ENCODE results near the gene CDKN2AIPNL.

The CDKN2AIPNL gene

GRCh38 chr5:134411546-134412266 lies at the start of gene CDKN2AIPNL:
CDKN2AIPNL (minus strand) TSS chr5:134411881; CDS start chr5:134411854, 27 bp downstream.
- DNase-seq, result peak; percentile 88

- no peak for DNase-seq
Observed at GRCh38 chr5:134460551-134460950, 48.9 kb upstream of the CDKN2AIPNL start.

GRCh38 chr5:134459491-134459890 lies 47.8 kb upstream of the CDKN2AIPNL start:
- DNase-seq, result no peak

- peak; percentile 40 for DNase-seq
Observed at GRCh38 chr5:134459010-134459403, 47.3 kb upstream of the CDKN2AIPNL start.

GRCh38 chr5:134458234-134459009 lies 46.7 kb upstream of the CDKN2AIPNL start:
- DNase-seq, result no peak

GRCh38 chr5:134457801-134458200 lies 46.1 kb upstream of the CDKN2AIPNL start:
- DNase-seq, result no peak

GRCh38 chr5:134456825-134457224 lies 45.1 kb upstream of the CDKN2AIPNL start:
- no peak for DNase-seq

- no peak for DNase-seq
Observed at GRCh38 chr5:134455466-134455865, 43.8 kb upstream of the CDKN2AIPNL start.

- no peak for DNase-seq
Observed at GRCh38 chr5:134453016-134453415, 41.3 kb upstream of the CDKN2AIPNL start.

GRCh38 chr5:134451936-134452505 lies 40.3 kb upstream of the CDKN2AIPNL start:
- no peak for DNase-seq

GRCh38 chr5:134451225-134451935 lies 39.7 kb upstream of the CDKN2AIPNL start:
- no peak for DNase-seq

GRCh38 chr5:134450374-134450773 lies 38.7 kb upstream of the CDKN2AIPNL start:
- no peak for DNase-seq

GRCh38 chr5:134449167-134449566 lies 37.5 kb upstream of the CDKN2AIPNL start:
- no peak for DNase-seq

GRCh38 chr5:134447815-134448520 lies 36.3 kb upstream of the CDKN2AIPNL start:
- no peak for DNase-seq

- no peak for DNase-seq
Observed at GRCh38 chr5:134446938-134447337, 35.3 kb upstream of the CDKN2AIPNL start.

- no peak for DNase-seq
Observed at GRCh38 chr5:134445856-134446818, 34.5 kb upstream of the CDKN2AIPNL start.

GRCh38 chr5:134444941-134445471 lies 33.3 kb upstream of the CDKN2AIPNL start:
- no peak for DNase-seq

- DNase-seq, result no peak
Observed at GRCh38 chr5:134440201-134440755, 28.6 kb upstream of the CDKN2AIPNL start.

- peak; percentile 98 for DNase-seq
Observed at GRCh38 chr5:134439210-134439654, 27.6 kb upstream of the CDKN2AIPNL start.

- no peak for DNase-seq
Observed at GRCh38 chr5:134438721-134439123, 27.0 kb upstream of the CDKN2AIPNL start.
